Ishikawa (cell line): ENCODE results near the gene GALNT2.

Source experiments
- CREB1 ChIP-seq: IDR thresholded peaks from 2 replicates; pipeline ENCODE4 v1.6.1; 2012; ENCODE audit warnings: low read depth
- NFIC ChIP-seq: IDR thresholded peaks from 2 replicates; pipeline ENCODE4 v1.6.1; 2012

GRCh38 chr1:230020451-230020850 lies 46.6 kb upstream of the GALNT2 start:
- TF ChIP-seq CREB1 (no peak), NFIC (no peak)
